G401 (cell line): ENCODE results near the gene PTPRD. TPM values are rescaled to one million over a fixed set of nuclear protein-coding genes. Genes with fewer than 3 reads are reported as not detected.
"Not testable (repeated sequence)": the region's sequence is repeated elsewhere in the genome, so short reads cannot be mapped to it uniquely, and the experiment has no call there.

Experiments
- DNase-seq: peaks from one replicate; pipeline ENCODE4 v3.0.0-alpha.2; 2015; ENCODE audit warnings: low spot score
- in situ Hi-C: cut with HindIII; loops from 2 replicates; pipeline ENCODE4 v1.10.0; 2016; ENCODE audit warnings: low sequenced_read_pairs, mixed read lengths
- total RNA-seq: library from RNA; depleted of rRNA; stranded (reverse); fragments of >200 nt; shearing (Covaris generic); gene quantifications from 2 replicates; pipeline ENCODE4 v1.2.3, GENCODE V29; 2014

PTPRD gene
- total RNA-seq, 1 experiment from 2014 or later: 13.0 TPM

DNA sequence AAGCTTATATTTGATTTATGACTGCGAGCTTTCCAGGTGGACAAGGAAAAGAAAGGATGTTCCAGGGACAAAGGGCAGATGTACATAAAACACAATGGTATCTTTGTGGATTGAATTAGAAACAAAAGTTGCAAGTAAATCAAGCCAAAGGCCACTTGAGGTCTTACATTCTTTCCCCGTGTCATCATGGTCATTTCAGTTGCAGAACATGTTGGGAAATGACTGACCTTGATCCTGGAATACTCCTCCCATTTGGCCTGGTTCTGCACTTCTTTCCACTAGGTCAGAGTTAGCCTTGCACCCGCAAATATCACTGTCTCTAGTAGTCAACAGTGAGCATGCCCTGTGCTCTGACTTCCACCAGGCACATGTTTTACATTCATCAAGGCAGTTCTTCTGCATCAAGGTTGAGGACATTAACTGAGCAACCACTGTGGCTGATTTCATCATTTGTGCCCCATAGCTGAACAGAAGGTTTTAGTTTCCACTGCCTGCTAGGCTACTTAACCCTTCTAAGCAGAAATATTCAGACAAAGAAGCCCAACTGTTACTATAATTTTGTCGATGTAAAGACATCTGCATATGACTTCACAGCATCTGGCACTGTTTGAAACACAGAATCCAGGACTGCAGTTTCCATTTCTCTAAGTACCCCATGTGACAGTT is 1651.5 kb downstream of the PTPRD start:
- in situ Hi-C loops: no loop called here
- DNase-seq: no peak

DNA sequence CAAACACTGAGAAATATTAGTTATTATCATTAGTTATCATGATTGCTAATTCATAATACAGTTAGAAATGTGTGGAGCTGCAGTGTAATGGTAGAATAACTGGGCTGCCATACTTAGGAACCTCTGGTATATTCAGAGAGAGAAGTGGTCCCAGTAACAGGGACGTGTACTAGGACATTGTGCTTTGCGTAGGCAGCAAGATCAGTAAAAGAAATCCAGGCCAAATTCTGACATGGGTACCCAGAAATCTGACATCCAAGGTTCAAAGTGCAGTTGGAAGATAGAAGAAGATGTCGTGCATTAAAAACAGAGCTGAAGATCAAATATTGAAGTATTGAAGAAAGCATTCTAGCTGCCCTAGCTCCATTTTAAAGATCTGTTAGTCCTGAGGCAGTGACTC is 1652.5 kb downstream of the PTPRD start:
- in situ Hi-C loops: no loop called here

DNA sequence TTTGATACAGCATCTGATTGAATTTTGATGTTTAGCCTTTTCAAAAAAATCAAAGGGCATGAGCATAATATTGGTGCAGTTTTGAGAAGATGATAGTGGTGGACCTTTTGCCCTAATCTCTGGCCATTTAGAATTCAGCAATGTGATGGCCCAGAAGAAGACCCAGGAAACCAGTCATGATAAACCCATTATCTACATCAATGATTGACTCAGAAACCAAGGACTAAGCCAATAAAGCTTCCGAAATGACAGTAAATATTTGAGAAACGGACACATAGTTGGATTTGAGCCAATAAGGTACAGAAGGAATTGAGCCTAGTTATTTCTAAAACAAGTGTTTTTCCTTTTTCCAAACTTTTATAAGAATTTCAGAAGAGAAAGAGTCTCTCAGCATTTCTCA is 1654.4 kb downstream of the PTPRD start:
- DNase-seq: no peak
- in situ Hi-C loops: no loop called here

More for the DNA sequence above, 1652.5 kb downstream of the PTPRD start:
- DNase-seq: no peak

DNA sequence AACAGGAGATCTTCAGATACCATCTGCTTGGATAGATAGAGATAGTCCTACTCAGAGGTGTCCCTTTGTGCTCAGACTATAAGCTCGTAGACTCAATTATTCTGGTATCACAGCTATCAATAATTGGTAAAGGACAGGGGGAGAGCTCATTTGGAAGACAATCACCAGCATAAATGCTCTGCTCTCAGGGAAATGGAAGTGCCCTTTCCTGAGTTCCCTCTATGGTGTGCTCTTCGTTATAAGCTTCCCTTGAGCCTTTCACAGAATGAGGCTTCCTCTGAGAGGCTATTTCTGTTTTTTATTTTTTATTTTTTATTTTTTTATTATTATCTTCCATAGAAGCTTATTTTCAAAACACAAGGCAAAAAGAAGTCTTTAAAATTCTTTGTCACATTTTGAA is 1657.5 kb downstream of the PTPRD start:
- no peak for DNase-seq
- in situ Hi-C loops: no loop called here

DNA sequence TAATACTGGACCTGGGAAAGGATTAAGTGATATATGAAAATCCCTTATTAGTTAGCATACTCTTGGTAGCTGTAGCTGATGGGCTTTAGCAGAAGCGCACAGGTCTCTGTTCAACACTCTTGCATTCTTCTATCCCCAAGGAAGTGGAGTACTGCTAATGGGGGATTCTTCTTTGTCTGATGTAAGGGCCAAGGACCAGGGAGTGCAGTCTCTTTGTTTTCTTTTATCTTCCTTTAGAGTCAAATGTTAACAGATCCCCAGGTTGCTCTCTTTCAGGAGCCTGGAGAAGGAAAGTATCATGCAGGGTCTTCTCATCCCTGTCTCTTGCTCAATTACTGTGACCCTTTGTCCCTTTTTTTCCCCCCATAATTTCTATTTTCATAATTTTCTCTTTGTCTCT is 1666.3 kb downstream of the PTPRD start:
- no peak for DNase-seq
- in situ Hi-C loops: no loop called here

DNA sequence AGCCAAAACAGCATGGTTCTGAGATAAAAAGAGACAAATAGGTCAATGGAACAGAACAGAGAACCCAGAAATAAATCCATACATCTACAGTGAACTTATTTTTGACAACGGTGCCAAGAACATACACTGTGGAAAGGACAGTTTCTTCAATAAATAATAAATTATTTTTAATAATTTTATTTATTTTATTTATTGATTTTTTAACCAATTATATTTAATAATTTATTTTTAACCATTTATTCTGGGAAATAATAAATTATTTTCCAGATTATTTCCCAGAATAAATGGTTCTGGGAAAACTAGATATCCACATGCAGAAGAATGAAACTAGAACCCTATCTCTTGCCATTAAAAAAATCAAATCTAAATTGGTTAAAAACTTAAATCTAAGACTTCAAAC is 1669.4 kb downstream of the PTPRD start:
- DNase-seq: no peak
- in situ Hi-C loops: no loop called here

DNA sequence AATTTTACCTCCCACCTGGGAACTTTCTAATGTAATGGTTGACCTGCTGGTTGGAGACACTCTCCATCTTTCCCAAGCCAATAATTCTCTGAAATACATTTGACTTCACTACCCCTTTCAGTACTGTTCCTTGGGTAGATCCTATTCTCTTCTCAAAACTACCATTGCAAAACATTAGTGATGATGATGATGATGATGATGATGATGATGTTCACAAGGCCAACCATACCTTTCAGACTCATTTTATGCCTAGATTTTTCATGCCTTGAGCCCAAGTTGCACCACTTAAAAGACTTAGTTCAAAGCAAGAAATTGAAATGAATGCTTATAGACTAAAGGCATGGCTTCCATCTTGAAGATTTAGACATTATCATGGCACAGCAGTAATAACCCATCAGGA is 1672.2 kb downstream of the PTPRD start:
- in situ Hi-C loops: no loop called here
- no peak for DNase-seq

DNA sequence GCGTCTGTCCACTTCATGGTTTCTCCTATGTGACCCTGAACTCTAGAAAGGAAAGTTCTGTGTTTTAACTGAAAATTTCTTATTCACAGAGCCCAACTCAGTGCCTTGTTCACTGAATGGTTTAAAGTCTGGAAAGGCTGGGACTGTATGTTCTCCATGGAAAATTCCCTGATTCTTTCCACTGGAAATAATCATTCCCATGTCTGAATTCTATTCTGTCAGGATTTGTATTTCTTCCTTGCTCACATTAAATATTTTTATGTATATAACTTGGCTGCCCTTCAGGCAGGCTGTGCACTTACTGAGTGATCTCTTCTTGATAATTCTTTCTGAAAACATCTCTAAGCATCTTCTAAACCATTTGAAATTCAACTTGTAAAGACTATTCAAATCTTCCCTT is 1686.3 kb downstream of the PTPRD start:
- no peak for DNase-seq
- in situ Hi-C loops: no loop called here

DNA sequence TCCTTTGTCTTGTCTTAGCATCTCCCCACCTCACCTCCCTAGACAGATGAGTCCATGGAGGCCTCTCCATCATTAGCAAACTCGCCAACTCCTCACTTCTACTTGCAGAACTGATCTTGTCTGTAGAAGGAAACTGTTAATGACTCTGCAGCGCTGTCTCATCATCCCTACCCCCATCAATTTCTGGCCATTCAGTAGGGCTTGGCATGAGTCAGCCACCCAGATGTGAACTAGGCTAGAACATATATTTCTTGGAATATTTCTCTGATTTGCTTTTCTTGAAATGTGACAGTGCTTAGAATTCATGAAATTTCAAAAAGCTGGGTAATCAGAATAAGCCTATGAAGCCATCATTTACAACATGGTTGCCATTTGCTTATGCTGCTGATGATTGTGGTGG is 1688.2 kb downstream of the PTPRD start:
- in situ Hi-C loops: no loop called here
- DNase-seq: no peak

DNA sequence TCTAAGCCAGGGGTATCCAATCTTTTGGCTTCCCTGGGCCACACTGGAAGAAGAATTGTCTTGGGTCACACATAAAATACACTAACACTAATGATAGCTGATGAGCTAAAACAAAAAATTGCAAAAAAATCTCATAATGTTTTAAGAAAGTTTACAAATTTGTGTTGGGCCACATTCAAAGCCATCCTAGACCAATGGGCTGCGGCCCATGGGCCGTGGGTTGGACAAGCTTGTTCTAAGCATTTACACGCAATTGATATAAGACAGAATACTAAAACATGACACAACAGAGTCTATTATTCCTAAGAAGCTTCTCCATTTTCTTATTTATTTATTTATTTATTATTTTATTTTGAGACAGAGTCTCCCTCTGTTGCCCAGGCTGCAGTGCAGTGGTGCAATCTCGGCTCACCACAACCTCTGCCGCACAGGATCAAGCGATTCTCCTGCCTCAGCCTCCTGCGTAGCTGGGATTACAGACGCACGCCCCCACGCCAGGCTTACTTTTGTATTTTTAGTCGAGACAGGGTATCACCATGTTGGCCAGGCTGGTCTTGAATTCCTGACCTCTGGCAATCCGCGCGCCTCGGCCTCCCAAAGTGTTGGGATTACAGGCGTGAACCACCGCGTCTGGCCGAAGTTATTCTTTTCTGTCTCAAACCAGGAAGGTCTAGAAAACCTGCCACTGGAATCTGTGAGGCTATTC is 1692.2 kb downstream of the PTPRD start:
- in situ Hi-C loops, DNase-seq: not testable (repeated sequence)

DNA sequence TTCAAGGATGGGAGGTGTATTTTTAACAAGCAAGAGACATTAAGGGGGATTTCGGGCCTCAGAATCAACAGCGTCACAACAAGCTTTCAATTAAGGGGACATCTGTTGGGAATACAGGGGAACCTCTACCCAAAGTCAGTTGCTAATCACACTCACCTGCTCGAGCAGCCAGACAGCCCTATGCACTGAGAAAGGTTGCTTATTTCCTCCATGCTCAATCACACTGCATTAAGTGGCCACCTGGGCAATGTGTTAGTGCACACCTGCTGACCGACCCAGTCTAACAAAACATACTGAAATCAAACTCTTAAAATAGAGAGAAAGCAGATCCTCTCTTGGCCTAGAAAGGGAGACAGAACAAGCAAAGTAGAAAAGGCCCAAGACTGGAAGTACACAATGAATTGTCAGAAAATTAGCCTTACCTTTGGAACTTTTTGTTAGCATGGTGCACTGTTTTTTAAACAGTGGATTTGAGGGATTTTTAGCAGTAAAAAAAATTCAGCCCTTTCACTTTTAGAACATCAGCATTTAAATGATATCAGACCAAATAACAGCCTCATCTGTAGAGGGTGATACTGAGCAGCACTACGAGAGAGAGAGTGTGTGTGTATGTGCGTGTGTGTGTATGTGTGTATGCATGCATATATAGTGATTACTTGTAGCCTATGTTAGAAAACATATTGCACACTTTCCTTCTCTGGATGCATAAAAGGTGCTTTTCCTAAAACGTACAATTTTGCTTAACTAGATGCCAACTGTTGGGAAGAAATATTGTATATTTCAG is 1694.7 kb downstream of the PTPRD start:
- DNase-seq: no peak
- in situ Hi-C loops: no loop called here

DNA sequence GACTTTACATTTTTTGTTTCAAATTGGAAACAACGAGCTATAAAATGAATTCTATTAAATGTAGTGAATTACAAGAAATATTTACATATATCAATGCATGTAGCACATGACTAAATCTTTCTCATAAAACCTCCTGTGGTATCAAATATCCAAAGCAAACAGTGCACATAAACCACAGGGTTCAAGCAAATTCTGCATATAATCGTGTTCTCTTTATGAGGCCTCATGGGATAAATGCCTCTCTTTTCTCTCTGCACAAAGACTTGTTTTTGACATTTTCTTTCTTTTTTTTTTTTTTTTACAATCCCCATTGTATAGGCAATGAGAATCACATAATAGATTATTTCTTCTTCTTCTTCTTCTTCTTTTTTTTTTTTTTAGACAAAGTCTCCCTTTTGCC is 1696.0 kb downstream of the PTPRD start:
- in situ Hi-C loops: no loop called here
- DNase-seq: no peak

DNA sequence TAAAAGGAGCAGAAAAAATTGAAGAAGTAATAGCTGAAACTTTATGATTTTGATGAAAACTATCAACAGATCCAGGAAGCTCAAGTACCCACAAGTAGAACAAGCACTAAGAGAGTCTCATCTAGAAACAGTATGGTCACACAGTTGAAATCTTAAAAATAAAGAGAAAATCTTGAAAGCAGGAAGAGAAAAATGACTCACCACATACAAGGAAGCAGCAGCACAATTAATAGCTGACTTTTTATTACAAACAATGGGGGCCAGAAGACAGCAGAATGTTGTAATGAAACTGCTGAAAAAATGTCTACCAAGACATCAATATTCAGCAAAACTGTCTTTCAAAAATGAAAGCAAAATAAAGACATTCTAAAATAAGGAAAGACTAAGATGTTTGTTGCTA is 1704.9 kb downstream of the PTPRD start:
- DNase-seq: no peak
- in situ Hi-C loops: no loop called here

DNA sequence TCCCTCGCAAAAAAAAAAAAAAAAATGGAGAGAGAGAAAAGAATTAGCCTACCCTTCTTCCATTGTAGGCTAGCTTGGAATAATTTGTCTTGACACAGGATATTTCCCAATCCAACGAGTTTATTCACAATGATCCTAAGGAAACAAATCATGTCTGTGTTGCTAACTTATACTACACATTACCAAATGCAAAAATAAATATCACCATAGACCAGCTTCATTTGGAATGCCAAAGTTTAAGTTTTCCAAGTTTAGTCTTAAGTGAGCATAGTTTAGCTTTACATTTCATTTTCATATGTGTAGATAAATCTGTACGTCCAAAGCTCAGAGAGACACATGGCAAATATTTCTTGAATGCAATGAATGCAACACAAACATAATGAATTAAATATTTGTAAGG is 1707.1 kb downstream of the PTPRD start:
- DNase-seq: no peak
- in situ Hi-C loops: no loop called here

DNA sequence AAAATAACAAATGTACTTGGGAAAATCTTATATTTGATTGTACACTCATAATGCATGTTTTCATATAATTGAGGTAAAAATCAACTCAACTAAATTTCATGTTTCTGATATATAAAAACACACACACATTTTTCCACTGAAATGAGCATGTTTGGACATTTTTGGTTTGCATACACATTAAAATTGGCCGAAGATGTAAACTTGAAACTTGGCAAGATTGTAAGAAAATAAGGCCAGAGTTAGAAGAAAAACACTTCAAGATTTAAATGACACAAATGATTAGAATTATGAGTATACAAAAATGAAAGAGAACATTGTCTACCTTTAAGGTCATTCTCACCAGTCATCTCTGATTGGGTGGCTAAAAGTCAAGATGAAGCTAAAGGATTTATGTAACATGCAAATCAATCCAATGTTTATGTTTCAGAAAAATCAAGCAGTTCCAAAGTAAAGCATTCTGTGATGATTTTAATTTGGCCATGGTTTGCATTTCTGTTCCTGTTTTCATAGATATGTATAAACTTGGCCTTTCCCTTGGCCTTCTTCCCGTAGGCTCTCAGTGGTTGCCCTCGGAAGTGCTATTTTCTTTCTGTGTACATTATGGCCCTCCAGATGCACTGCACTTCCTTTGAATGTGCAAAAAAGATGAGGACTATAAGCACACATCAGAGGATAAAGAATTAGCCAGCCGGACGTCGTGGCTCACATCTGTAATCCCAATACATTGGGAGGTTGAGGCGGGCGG is 1707.9 kb downstream of the PTPRD start:
- DNase-seq: no peak
- in situ Hi-C loops: no loop called here

DNA sequence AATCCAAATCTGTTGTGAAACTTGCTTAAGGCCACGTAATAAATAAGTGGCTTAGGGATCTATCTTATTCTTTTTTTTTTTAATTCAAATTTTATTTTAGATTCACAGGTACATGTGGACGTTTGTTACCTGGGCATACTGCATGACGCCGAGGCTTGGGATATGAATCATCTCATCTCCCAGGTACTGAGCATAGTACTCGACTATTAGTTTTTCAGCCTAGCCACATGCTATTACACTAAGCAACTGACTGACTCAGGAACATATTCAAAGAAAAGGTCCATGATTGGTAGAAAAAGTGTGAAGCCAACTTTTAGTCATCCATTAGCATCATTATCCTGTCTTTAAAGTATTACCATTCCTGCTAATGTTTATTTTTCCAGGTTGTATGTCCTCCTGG is 1709.7 kb downstream of the PTPRD start:
- in situ Hi-C loops: no loop called here

DNA sequence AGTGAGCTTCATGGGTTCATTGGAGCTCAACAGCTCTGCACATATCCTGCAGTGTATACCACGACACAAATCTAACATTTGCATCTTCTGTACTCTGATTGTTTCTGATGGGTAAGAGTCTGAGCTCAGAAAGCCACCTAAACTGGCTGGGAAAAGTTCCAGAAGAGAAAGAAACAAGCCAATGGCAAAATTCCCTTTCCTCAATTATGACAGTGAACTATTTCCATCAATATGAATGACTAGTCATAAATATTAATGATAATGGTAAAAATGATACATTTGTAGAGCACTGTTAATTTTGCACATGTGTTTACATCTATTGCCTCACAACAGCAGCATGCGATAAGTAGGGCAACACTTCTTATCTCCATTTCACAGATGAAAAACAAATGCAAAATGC is 1711.7 kb downstream of the PTPRD start:
- in situ Hi-C loops: no loop called here
- no peak for DNase-seq

More for the DNA sequence above, 1709.7 kb downstream of the PTPRD start:
- no peak for DNase-seq

DNA sequence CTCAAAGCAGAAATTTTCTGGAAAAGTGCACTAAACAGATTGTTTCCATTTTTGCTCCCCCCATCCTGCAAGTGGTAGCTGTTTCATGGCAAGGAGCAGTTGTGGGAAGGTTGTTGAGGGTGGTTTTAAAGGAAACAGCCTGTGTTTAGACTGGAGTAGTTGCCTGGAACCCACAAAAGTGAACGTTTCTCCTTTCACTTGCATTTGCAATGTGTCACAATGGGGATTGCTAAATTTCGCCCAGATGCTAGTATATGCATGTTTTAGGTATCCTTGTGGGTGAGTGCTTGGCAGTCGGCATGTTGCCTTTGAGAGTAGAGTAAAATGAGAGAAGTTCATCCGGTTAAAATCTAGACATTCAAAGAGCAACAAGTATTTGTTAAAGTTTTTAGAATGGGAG is 1713.3 kb downstream of the PTPRD start:
- DNase-seq: no peak
- in situ Hi-C loops: no loop called here

DNA sequence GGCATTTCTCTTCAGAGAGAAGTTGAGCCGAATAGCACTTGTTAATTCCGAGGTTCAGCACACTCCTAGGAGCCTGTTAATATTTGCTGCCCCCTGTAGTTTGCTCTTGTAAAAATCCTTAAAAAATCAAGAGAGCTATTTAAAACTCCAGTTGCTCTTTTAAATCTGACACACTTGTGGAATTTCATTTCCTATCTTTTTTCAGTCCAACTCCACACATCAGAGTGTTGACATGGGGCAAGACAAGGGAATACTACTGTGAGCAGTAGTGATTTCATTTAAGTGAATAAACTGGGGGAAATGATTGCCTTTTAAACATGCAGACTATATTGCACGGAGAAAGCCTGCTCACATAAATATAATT is 1717.0 kb downstream of the PTPRD start:
- in situ Hi-C loops: no loop called here
- DNase-seq: peak; percentile 80
